Neuronal stem cell (in vitro differentiated cells): ENCODE data around the gene UCHL1.

Source experiments
- DNase-seq: peaks from one replicate; pipeline ENCODE4 v3.0.0-alpha.2; 2013; ENCODE audit warnings: low spot score
- H2AFZ ChIP-seq: one replicate; pipeline ENCODE4 v1.6.1; 2013; ENCODE audit warnings: mild to moderate bottlenecking, low read length, inconsistent platforms
- H2AK5ac ChIP-seq: 2 replicates; pipeline ENCODE4 v1.6.1; 2013; ENCODE audit warnings: low read depth, mild to moderate bottlenecking, inconsistent platforms, low read length, moderate library complexity, mixed read lengths
- H2BK120ac ChIP-seq: 2 replicates; pipeline ENCODE4 v1.6.1; 2013; ENCODE audit warnings: low read depth, mild to moderate bottlenecking, inconsistent platforms, low read length, moderate library complexity, mixed read lengths
- H2BK12ac ChIP-seq: one replicate; pipeline ENCODE4 v1.6.1; 2013; ENCODE audit warnings: low read length, inconsistent platforms
- H2BK15ac ChIP-seq: 2 replicates; pipeline ENCODE4 v1.6.1; 2013; ENCODE audit warnings: mild to moderate bottlenecking, low read length, inconsistent platforms, mixed read lengths
- H2BK5ac ChIP-seq: one replicate; pipeline ENCODE4 v1.6.1; 2013; ENCODE audit warnings: inconsistent platforms, mild to moderate bottlenecking, low read length, moderate library complexity
- H3K14ac ChIP-seq: one replicate; pipeline ENCODE4 v1.6.1; 2013; ENCODE audit warnings: low read length, inconsistent platforms
- H3K18ac ChIP-seq: 2 replicates; pipeline ENCODE4 v1.6.1; 2013; ENCODE audit warnings: low read length, inconsistent platforms
- H3K23ac ChIP-seq: 2 replicates; pipeline ENCODE4 v1.6.1; 2013; ENCODE audit warnings: low read depth, mild to moderate bottlenecking, mixed read lengths, low read length, inconsistent platforms; ENCODE audit not compliant: poor library complexity
- H3K27ac ChIP-seq: replicated peaks from 3 replicates; pipeline ENCODE4 v1.5.1; 2013; ENCODE audit warnings: low read length, inconsistent platforms
- H3K27me3 ChIP-seq, 3 experiments: 2 replicates each; pipeline ENCODE4 v1.6.1; 2013; ENCODE audit warnings: low read length in 3 of 3, mild to moderate bottlenecking in 2 of 3, inconsistent platforms in 1 of 3, low read depth in 1 of 3, mixed read lengths in 1 of 3, moderate library complexity in 1 of 3; ENCODE audit not compliant: control insufficient read depth in 3 of 3, insufficient read depth in 3 of 3
- H3K36me3 ChIP-seq, 2 donors: replicated peaks in 1 of 2; 2 replicates each; pipeline ENCODE4 v1.6.1; 2013; ENCODE audit warnings: low read length in 2 of 2; ENCODE audit not compliant: control insufficient read depth in 2 of 2, insufficient read depth in 2 of 2
- H3K4ac ChIP-seq: 2 replicates; pipeline ENCODE4 v1.6.1; 2013; ENCODE audit warnings: inconsistent platforms, mild to moderate bottlenecking, low read length, moderate library complexity
- H3K4me1 ChIP-seq, 2 donors: 1 replicate in 1 of 2; 2 replicates in 1 of 2; pipeline ENCODE4 v1.6.1; 2013; ENCODE audit warnings: low read length in 2 of 2, low read depth in 1 of 2; ENCODE audit not compliant: control insufficient read depth in 2 of 2, insufficient read depth in 1 of 2
- H3K4me2 ChIP-seq: one replicate; pipeline ENCODE4 v1.6.1; 2013; ENCODE audit warnings: mild to moderate bottlenecking, low read length, inconsistent platforms; ENCODE audit not compliant: insufficient read depth, poor library complexity, severe bottlenecking
- H3K4me3 ChIP-seq, 2 donors: 2 replicates each; pipeline ENCODE4 v1.5.1; 2013; ENCODE audit warnings: low read length in 2 of 2, mild to moderate bottlenecking in 2 of 2, inconsistent platforms in 1 of 2, moderate library complexity in 1 of 2
- H3K79me1 ChIP-seq: one replicate; pipeline ENCODE4 v1.6.1; 2013; ENCODE audit warnings: low read depth, mild to moderate bottlenecking, inconsistent platforms, low read length, moderate library complexity
- H3K9ac ChIP-seq: one replicate; pipeline ENCODE4 v1.6.1; 2013; ENCODE audit warnings: mild to moderate bottlenecking, low read depth, low read length, inconsistent platforms; ENCODE audit not compliant: poor library complexity
- H3K9me3 ChIP-seq, 2 donors: replicated peaks in 1 of 2; 2 replicates each; pipeline versions ENCODE3 to v1.6.1; 2013; ENCODE audit warnings: low read length in 2 of 2, mild to moderate bottlenecking in 2 of 2, inconsistent platforms in 1 of 2, low read depth in 1 of 2, mixed read lengths in 1 of 2, moderate library complexity in 1 of 2; ENCODE audit not compliant: control insufficient read depth in 2 of 2, insufficient read depth in 1 of 2
- H4K8ac ChIP-seq: one replicate; pipeline ENCODE4 v1.6.1; 2013; ENCODE audit warnings: low read depth, mild to moderate bottlenecking, inconsistent platforms, low read length, moderate library complexity
- H4K91ac ChIP-seq: one replicate; pipeline ENCODE4 v1.6.1; 2013; ENCODE audit warnings: low read length, low read depth, mild to moderate bottlenecking, inconsistent platforms; ENCODE audit not compliant: poor library complexity
- WGBS, 2 donors: extraction: QIAGEN DNeasy Blood & Tissue Kit; methylation state at CpG; one replicate each; pipeline ENCODE4 v1.1.7; 2013; ENCODE audit warnings: missing lambda C conversion rate in 2 of 2, mixed read lengths in 1 of 2; ENCODE audit not compliant: insufficient read length in 2 of 2, insufficient replicate concordance in 1 of 2; ENCODE audit errors: extremely low coverage in 2 of 2; 5-methylcytosine and 5-hydroxymethylcytosine counted together

UCHL1 gene

DNA sequence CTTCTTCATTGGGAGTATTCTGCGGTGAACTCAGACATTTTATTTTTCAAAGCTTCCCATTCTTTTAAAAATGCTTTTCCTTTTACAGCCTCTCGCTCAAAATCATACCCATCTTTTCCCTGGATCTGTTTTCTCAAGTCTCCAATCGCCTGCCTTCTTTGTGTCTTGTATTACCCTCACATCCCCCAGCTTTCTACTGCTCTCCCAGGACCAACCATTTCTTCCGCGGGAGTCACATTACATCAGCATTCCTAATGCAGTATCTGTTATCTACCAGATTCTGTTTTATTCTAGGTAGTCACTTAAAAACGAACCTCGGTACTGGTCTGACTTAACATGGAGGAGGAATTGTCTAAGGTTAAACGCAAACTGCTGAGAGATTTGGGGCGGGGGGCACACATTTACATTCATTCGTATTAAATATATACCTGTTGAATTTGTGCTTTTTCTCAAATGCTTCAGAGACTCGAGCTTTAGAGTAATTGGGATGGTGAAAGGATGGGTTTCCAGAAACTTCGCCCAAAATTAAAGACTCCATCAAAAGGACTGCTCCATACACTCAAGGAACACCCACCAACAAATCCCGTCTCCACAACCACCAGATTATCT, 493 bp upstream of the UCHL1 start:
- no peak overlapping the region for H2BK12ac ChIP-seq
- H3K4me3 ChIP-seq, result peak overlapping the region; percentile 75 to 88
- H2BK120ac ChIP-seq, result no peak overlapping the region
- H2AFZ ChIP-seq, result peak overlapping the region; percentile 97
- WGBS, 2 donors, result no CpG with 5 or more reads among the region's 13 CpGs
- no peak overlapping the region for H3K18ac ChIP-seq
- H3K9me3 ChIP-seq, result no peaks in the 10 kb centered on the region
- peak overlapping the region; percentile 75 for H3K4me2 ChIP-seq
- no peak overlapping the region for H2BK15ac ChIP-seq
- H4K8ac ChIP-seq, result no peak overlapping the region
- H2BK5ac ChIP-seq, result no peak overlapping the region
- H3K23ac ChIP-seq, result no peak overlapping the region
- peaks cover 11 to 22% of the 10 kb centered on the region in 2 donors for H3K36me3 ChIP-seq
- H3K79me1 ChIP-seq, result peaks cover 10% of the 10 kb centered on the region
- H3K9ac ChIP-seq, result no peak overlapping the region
- H3K14ac ChIP-seq, result no peak overlapping the region
- H4K91ac ChIP-seq, result no peak overlapping the region
- peak; percentile 31 for DNase-seq
- no peak overlapping the region for H3K4ac ChIP-seq
- peaks cover 2 to 4% of the 10 kb centered on the region in 2 donors for H3K4me1 ChIP-seq
- no peak overlapping the region for H2AK5ac ChIP-seq
- peaks cover 0 to 10% (median 0%) of the 10 kb centered on the region in 3 experiments for H3K27me3 ChIP-seq
- peak overlapping the region; percentile 26 for H3K27ac ChIP-seq

DNA sequence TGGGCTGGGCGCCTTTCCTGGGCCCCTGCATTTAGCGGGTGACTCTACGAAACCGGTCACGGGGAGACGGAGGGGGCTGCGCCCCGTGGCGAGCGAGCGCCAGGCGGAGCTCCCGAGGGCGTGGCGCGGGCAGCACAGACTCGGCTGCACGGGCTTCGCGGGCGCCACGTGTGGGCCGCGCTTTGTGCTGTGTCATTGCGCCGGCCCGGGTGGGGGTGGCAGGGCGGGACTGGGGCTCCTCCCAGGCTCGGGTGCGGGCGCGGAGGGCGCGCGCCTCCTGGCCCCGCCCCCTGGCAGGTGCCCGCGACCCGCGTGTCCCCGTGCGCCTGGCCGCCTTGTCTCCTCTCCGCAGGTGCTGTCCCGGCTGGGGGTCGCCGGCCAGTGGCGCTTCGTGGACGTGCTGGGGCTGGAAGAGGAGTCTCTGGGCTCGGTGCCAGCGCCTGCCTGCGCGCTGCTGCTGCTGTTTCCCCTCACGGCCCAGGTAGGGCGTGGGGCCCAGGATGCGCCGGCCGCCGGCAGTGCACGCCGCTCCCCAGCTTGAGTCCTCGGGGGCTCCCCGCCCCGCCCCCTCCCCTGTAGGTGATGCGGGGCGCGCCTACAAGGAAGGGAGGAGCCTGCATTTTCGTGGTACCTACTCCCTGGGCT, 651 bp downstream of the UCHL1 start:
- H3K4me2 ChIP-seq, result peak overlapping the region; percentile 82
- peak; percentile 53 for DNase-seq
- H3K79me1 ChIP-seq, result peaks cover 10% of the 10 kb centered on the region

DNA sequence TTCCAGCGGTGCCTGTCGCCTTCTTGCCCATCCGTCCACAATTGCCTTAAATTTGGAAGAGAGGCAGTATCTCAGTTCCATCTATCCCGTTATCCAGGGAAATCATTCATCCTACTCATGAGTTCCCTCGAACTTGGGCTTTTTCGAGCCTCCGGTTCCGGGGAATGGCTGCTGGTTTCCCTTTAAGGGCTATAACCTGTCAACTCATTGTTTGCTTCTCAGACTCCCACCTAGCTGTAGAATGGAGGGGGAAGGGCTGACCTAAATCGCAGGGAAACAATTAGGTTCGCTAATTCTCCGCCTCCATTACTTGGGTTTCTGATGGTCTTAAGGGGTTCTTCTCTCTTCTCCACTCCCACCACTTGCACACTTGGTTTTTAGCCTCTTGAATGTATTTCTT, 1.2 kb downstream of the UCHL1 start:
- H4K8ac ChIP-seq, result no peak overlapping the region
- no peak overlapping the region for H2BK12ac ChIP-seq
- no peak overlapping the region for H4K91ac ChIP-seq
- H3K36me3 ChIP-seq, result peaks cover 20 to 38% of the 10 kb centered on the region in 2 donors
- peak overlapping the region; percentile 99 for H3K18ac ChIP-seq
- no peak overlapping the region for H2BK120ac ChIP-seq
- no peaks in the 10 kb centered on the region for H3K9me3 ChIP-seq
- peaks cover 0 to 10% (median 0%) of the 10 kb centered on the region in 3 experiments for H3K27me3 ChIP-seq
- no peak overlapping the region for H2BK15ac ChIP-seq
- H2AFZ ChIP-seq, result peak overlapping the region; percentile 97
- peak overlapping the region; percentile 98 for H2BK5ac ChIP-seq
- H3K27ac ChIP-seq, result peak overlapping the region; percentile 7
- peak overlapping the region; percentile 88 to 99 for H3K4me3 ChIP-seq
- no peak overlapping the region for H3K23ac ChIP-seq
- no peak for DNase-seq
- H3K4ac ChIP-seq, result no peak overlapping the region
- peak overlapping the region; percentile 44 for H3K14ac ChIP-seq
- peaks cover 10% of the 10 kb centered on the region for H3K79me1 ChIP-seq
- H2AK5ac ChIP-seq, result peak overlapping the region; percentile 86
- H3K4me1 ChIP-seq, result peaks cover 2 to 4% of the 10 kb centered on the region in 2 donors
- H3K4me2 ChIP-seq, result peak overlapping the region; percentile 82
- no CpG with 5 or more reads among the region's 11 CpGs for WGBS, 2 donors
- H3K9ac ChIP-seq, result peak overlapping the region; percentile 96

More for the DNA sequence above, 651 bp downstream of the UCHL1 start:
- no peak overlapping the region for H4K91ac ChIP-seq
- H3K9me3 ChIP-seq, result no peaks in the 10 kb centered on the region
- peak overlapping the region; percentile 88 to 99 for H3K4me3 ChIP-seq
- WGBS, 2 donors, result no CpG with 5 or more reads among the region's 69 CpGs
- peaks cover 2 to 4% of the 10 kb centered on the region in 2 donors for H3K4me1 ChIP-seq
- H3K9ac ChIP-seq, result peak overlapping the region; percentile 96
- peak overlapping the region; percentile 99 for H3K18ac ChIP-seq
- H2BK5ac ChIP-seq, result peak overlapping the region; percentile 98
- peak overlapping the region; percentile 22 for H2BK120ac ChIP-seq
- H2BK12ac ChIP-seq, result peak overlapping the region; percentile 5
- peak overlapping the region; percentile 55 for H2BK15ac ChIP-seq
- H3K36me3 ChIP-seq, result peaks cover 18 to 33% of the 10 kb centered on the region in 2 donors
- H3K4ac ChIP-seq, result peak overlapping the region; percentile 72
- peak overlapping the region; percentile 97 for H2AFZ ChIP-seq
- H3K27ac ChIP-seq, result peak overlapping the region; percentile 84
- peaks cover 0 to 10% (median 0%) of the 10 kb centered on the region in 3 experiments for H3K27me3 ChIP-seq
- peak overlapping the region; percentile 86 for H2AK5ac ChIP-seq
- no peak overlapping the region for H4K8ac ChIP-seq
- H3K23ac ChIP-seq, result peak overlapping the region; percentile 86
- H3K14ac ChIP-seq, result peak overlapping the region; percentile 84

DNA sequence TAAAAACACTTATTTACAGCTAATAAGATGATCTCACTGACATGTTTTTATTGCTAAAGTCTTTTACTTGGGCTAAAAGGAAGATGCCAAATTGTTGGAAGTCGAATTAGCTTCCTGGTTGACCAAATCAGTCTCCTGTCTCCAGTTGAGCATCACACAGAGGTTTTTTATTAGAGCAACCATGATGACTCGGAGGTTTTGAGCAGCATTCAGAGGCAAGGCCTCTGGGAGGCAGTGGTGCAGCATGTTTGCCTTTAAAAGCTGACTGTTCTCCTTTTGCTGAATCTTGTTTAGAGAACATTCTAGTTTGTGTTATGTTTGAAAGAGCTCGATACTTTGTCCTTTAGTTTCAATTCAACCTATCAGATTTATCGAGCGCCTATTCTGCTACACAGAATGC, 2.1 kb downstream of the UCHL1 start:
- Histone ChIP-seq H3K14ac (no peak overlapping the region), H2BK15ac (no peak overlapping the region), H2BK5ac (no peak overlapping the region), H3K23ac (no peak overlapping the region), H3K4me3 (no peak overlapping the region), H3K9ac (no peak overlapping the region), H3K4ac (no peak overlapping the region), H3K4me1 (peaks cover 5 to 7% of the 10 kb centered on the region in 2 donors), H3K79me1 (peaks cover 10% of the 10 kb centered on the region), H3K9me3 (no peaks in the 10 kb centered on the region), H2AFZ (no peak overlapping the region), H4K8ac (no peak overlapping the region), H3K27me3 (peaks cover 0 to 10% (median 0%) of the 10 kb centered on the region in 3 experiments), H3K18ac (no peak overlapping the region), H3K4me2 (no peak overlapping the region), H3K36me3 (peaks cover 26 to 47% of the 10 kb centered on the region in 2 donors), H3K27ac (no peak overlapping the region), H2AK5ac (no peak overlapping the region), H2BK120ac (no peak overlapping the region), H4K91ac (no peak overlapping the region), H2BK12ac (no peak overlapping the region)
- no peak for DNase-seq
- WGBS, 2 donors, result no CpG with 5 or more reads among the region's 5 CpGs
